Naive B cell (primary cell): ENCODE results near the gene KCNK6. TPM values are rescaled to one million over a fixed set of nuclear protein-coding genes. Genes with fewer than 3 reads are reported as not detected.

Source experiments
- ATAC-seq, 2 donors: fragments of 150-1000 bp; cut with Tn5 transposase; 2 replicates each; pipeline ENCODE4 v1.10.0; 2021; ENCODE audit warnings: low read depth in 2 of 2, mild to moderate bottlenecking in 2 of 2, moderate library complexity in 2 of 2
- DNase-seq: peaks from one replicate; pipeline ENCODE4 v3.0.0; 2022
- H3K27ac Mint-ChIP-seq, 6 donors: one replicate each; pipeline ENCODE4 v1.8.0; 2020 to 2022; ENCODE audit warnings: mild to moderate bottlenecking in 6 of 6, mixed read lengths in 6 of 6, moderate library complexity in 5 of 6, inconsistent platforms in 2 of 6
- H3K27me3 Mint-ChIP-seq, 3 donors: one replicate each; pipeline ENCODE4 v1.8.0; 2021 to 2022; ENCODE audit warnings: mixed read lengths in 3 of 3, mild to moderate bottlenecking in 1 of 3
- H3K36me3 Mint-ChIP-seq, 2 donors: one replicate each; pipeline ENCODE4 v1.8.0; 2020 to 2022; ENCODE audit warnings: mixed read lengths in 2 of 2, inconsistent platforms in 1 of 2, mild to moderate bottlenecking in 1 of 2
- H3K4me1 Mint-ChIP-seq, 3 donors: one replicate each; pipeline ENCODE4 v1.8.0; 2020 to 2022; ENCODE audit warnings: mixed read lengths in 3 of 3, inconsistent platforms in 1 of 3, mild to moderate bottlenecking in 1 of 3, moderate library complexity in 1 of 3
- H3K4me3 Mint-ChIP-seq, 8 donors: one replicate each; pipeline ENCODE4 v1.8.0; 2020 to 2022; ENCODE audit warnings: mild to moderate bottlenecking in 8 of 8, mixed read lengths in 8 of 8, moderate library complexity in 8 of 8, inconsistent platforms in 2 of 8
- H3K9me3 Mint-ChIP-seq, 7 donors: one replicate each; pipeline ENCODE4 v1.8.0; 2020 to 2022; ENCODE audit warnings: mixed read lengths in 7 of 7, mild to moderate bottlenecking in 5 of 7, inconsistent platforms in 2 of 7, moderate library complexity in 1 of 7
- polyA plus RNA-seq, 6 donors: library from polyadenylated mRNA; unstranded; fragments of 300-500 nt; fragmentation: Illumina TruSeq; gene quantifications; one replicate each; pipeline ENCODE4 v1.2.3, GENCODE V29; 2021; ENCODE audit warnings: low read depth in 6 of 6

Gene KCNK6
- polyA plus RNA-seq, 6 donors from 2014 or later, result 0.30 to 1.2 (median 0.70) TPM

- Mint-ChIP-seq H3K36me3 (peaks cover 0 to 21% of the 10 kb centered on the region in 2 donors), H3K27me3 (no peaks in the 10 kb centered on the region), H3K4me3 (no peak overlapping the region), H3K9me3 (peaks cover 0 to 8% (median 2%) of the 10 kb centered on the region in 7 donors), H3K27ac (peak overlapping the region in 1 of 6 donors; percentile 27), H3K4me1 (peaks cover 3 to 7% (median 5%) of the 10 kb centered on the region in 3 donors)
- DNase-seq (no peak), ATAC-seq (no peak)
Measured at GRCh38 chr19:38306236-38306635, 13.4 kb upstream of the KCNK6 start.

GRCh38 chr19:38307076-38307475, 12.6 kb upstream of the KCNK6 start:
- H3K9me3 Mint-ChIP-seq, result peaks cover 0 to 8% (median 2%) of the 10 kb centered on the region in 7 donors
- H3K27ac Mint-ChIP-seq, result no peak overlapping the region

GRCh38 chr19:38307597-38307996, 12.0 kb upstream of the KCNK6 start:
- ATAC-seq (no peak), DNase-seq (no peak)
- Mint-ChIP-seq H3K9me3 (peaks cover 0 to 8% (median 2%) of the 10 kb centered on the region in 7 donors), H3K27ac (peak overlapping the region in 1 of 6 donors; percentile 65), H3K4me3 (no peak overlapping the region), H3K4me1 (peaks cover 8 to 11% (median 10%) of the 10 kb centered on the region in 3 donors), H3K36me3 (peaks cover 0 to 21% of the 10 kb centered on the region in 2 donors), H3K27me3 (no peaks in the 10 kb centered on the region)

More at GRCh38 chr19:38307076-38307475, 12.6 kb upstream of the KCNK6 start:
- ATAC-seq (no peak), DNase-seq (no peak)
- H3K36me3 Mint-ChIP-seq, result peaks cover 0 to 21% of the 10 kb centered on the region in 2 donors
- no peaks in the 10 kb centered on the region for H3K27me3 Mint-ChIP-seq
- peaks cover 5 to 7% (median 5%) of the 10 kb centered on the region in 3 donors for H3K4me1 Mint-ChIP-seq
- no peak overlapping the region for H3K4me3 Mint-ChIP-seq

GRCh38 chr19:38308006-38308766, 11.5 kb upstream of the KCNK6 start:
- H3K27me3 Mint-ChIP-seq, result no peaks in the 10 kb centered on the region
- H3K4me1 Mint-ChIP-seq, result peaks cover 11 to 17% (median 14%) of the 10 kb centered on the region in 3 donors
- H3K27ac Mint-ChIP-seq, result peak overlapping the region in 2 of 6 donors; percentile 65 to 67
- H3K36me3 Mint-ChIP-seq, result peaks cover 0 to 21% of the 10 kb centered on the region in 2 donors
- no peak for DNase-seq
- no peak for ATAC-seq
- no peak overlapping the region for H3K4me3 Mint-ChIP-seq
- peaks cover 0 to 8% (median 0%) of the 10 kb centered on the region in 7 donors for H3K9me3 Mint-ChIP-seq

GRCh38 chr19:38308926-38309614, 10.6 kb upstream of the KCNK6 start:
- Mint-ChIP-seq H3K4me1 (peaks cover 15 to 25% (median 19%) of the 10 kb centered on the region in 3 donors), H3K36me3 (peaks cover 0 to 21% of the 10 kb centered on the region in 2 donors), H3K27ac (peak overlapping the region in 1 of 6 donors; percentile 60), H3K9me3 (peaks cover 0 to 8% (median 0%) of the 10 kb centered on the region in 7 donors), H3K27me3 (no peaks in the 10 kb centered on the region), H3K4me3 (no peak overlapping the region)
- DNase-seq (no peak), ATAC-seq (no peak)

GRCh38 chr19:38309615-38310278, 9.9 kb upstream of the KCNK6 start:
- Mint-ChIP-seq H3K27ac (no peak overlapping the region), H3K36me3 (peaks cover 0 to 21% of the 10 kb centered on the region in 2 donors), H3K4me1 (peaks cover 15 to 25% (median 19%) of the 10 kb centered on the region in 3 donors), H3K4me3 (no peak overlapping the region), H3K27me3 (no peaks in the 10 kb centered on the region), H3K9me3 (peaks cover 0 to 8% (median 0%) of the 10 kb centered on the region in 7 donors)
- ATAC-seq, result no peak
- no peak for DNase-seq

GRCh38 chr19:38310279-38310670, 9.4 kb upstream of the KCNK6 start:
- ATAC-seq, result no peak
- Mint-ChIP-seq H3K4me3 (no peak overlapping the region), H3K27ac (peak overlapping the region in 1 of 6 donors; percentile 51), H3K27me3 (no peaks in the 10 kb centered on the region), H3K36me3 (peaks cover 0 to 21% of the 10 kb centered on the region in 2 donors), H3K9me3 (peaks cover 0 to 8% (median 0%) of the 10 kb centered on the region in 7 donors), H3K4me1 (peaks cover 18 to 28% (median 23%) of the 10 kb centered on the region in 3 donors)
- DNase-seq, result no peak

- DNase-seq (no peak), ATAC-seq (no peak)
- Mint-ChIP-seq H3K27ac (no peak overlapping the region), H3K4me3 (peak overlapping the region in 1 of 8 donors; percentile 42), H3K9me3 (peaks cover 0 to 8% (median 0%) of the 10 kb centered on the region in 7 donors), H3K27me3 (no peaks in the 10 kb centered on the region), H3K36me3 (peaks cover 0 to 21% of the 10 kb centered on the region in 2 donors), H3K4me1 (peaks cover 21 to 31% (median 26%) of the 10 kb centered on the region in 3 donors)
Measured at GRCh38 chr19:38310986-38311385, 8.7 kb upstream of the KCNK6 start.

- no peaks in the 10 kb centered on the region for H3K27me3 Mint-ChIP-seq
- H3K27ac Mint-ChIP-seq, result peak within 1 kb of the TSS; percentile 86 to 98 (median 96)
- ATAC-seq, result peak; percentile 82
- H3K36me3 Mint-ChIP-seq, result peaks cover 0 to 1% of the 10 kb centered on the region in 2 donors
- peak; percentile 94 for DNase-seq
- H3K9me3 Mint-ChIP-seq, result peaks cover 0 to under 1% (median 0%) of the 10 kb centered on the region in 7 donors
- peak within 1 kb of the TSS; percentile 81 to 96 (median 93) for H3K4me3 Mint-ChIP-seq
- peaks cover 37 to 64% (median 62%) of the 10 kb centered on the region in 3 donors for H3K4me1 Mint-ChIP-seq
Measured at GRCh38 chr19:38315657-38316476, 3.8 kb upstream of the KCNK6 start, which contains the start of gene YIF1B. TSS of gene YIF1B (minus strand) at chr19:38315947. CDS start at chr19:38315917, 30 bp downstream.

- Mint-ChIP-seq H3K36me3 (no peaks in the 10 kb centered on the region), H3K9me3 (no peaks in the 10 kb centered on the region), H3K27me3 (no peaks in the 10 kb centered on the region), H3K4me1 (peaks cover 39 to 67% (median 64%) of the 10 kb centered on the region in 3 donors), H3K4me3 (peak overlapping the region; percentile 81 to 96 (median 93)), H3K27ac (peak overlapping the region; percentile 86 to 98 (median 96))
- DNase-seq (no peak), ATAC-seq (peak; percentile 14 to 19)
Measured at GRCh38 chr19:38316477-38317067, 3.1 kb upstream of the KCNK6 start.

- Mint-ChIP-seq H3K4me1 (peaks cover 41 to 64% (median 64%) of the 10 kb centered on the region in 3 donors), H3K27me3 (no peaks in the 10 kb centered on the region), H3K27ac (peak overlapping the region; percentile 67 to 98 (median 90)), H3K36me3 (no peaks in the 10 kb centered on the region), H3K4me3 (peak overlapping the region; percentile 81 to 96 (median 93)), H3K9me3 (no peaks in the 10 kb centered on the region)
- ATAC-seq (no peak), DNase-seq (peak; percentile 25)
Measured at GRCh38 chr19:38317104-38317612, 2.5 kb upstream of the KCNK6 start.

- Mint-ChIP-seq H3K36me3 (no peaks in the 10 kb centered on the region), H3K27ac (peak overlapping the region in 3 of 6 donors; percentile 42 to 82 (median 44)), H3K9me3 (no peaks in the 10 kb centered on the region), H3K27me3 (no peaks in the 10 kb centered on the region), H3K4me1 (peaks cover 33 to 51% (median 49%) of the 10 kb centered on the region in 3 donors), H3K4me3 (peak overlapping the region; percentile 52 to 87 (median 84))
- DNase-seq, result no peak
- no peak for ATAC-seq
Measured at GRCh38 chr19:38318660-38319059, 985 bp upstream of the KCNK6 start.
